Breast epithelium (tissue), 3 donors: ENCODE data around the gene ATP2A1.

Experiments
- POLR2A ChIP-seq: fragments of 450-650 bp; IDR thresholded peaks from one replicate; pipeline ENCODE4 v1.6.1; 2016; ENCODE audit warnings: antibody characterized with exemption, mild to moderate bottlenecking, moderate library complexity
- POLR2AphosphoS5 ChIP-seq, 3 donors: sonication (generic); formaldehyde crosslinking; IDR thresholded peaks; one replicate each; pipeline ENCODE4 v1.6.1; 2017; ENCODE audit warnings: antibody characterized with exemption in 3 of 3
- TF ChIP-seq, protein P1 (sequence below), 3 donors: fragments of 450-650 bp; IDR thresholded peaks; one replicate each; pipeline ENCODE4 v1.5.1; 2016 to 2017; ENCODE audit warnings: antibody characterized with exemption in 3 of 3, mild to moderate bottlenecking in 3 of 3, moderate library complexity in 3 of 3

DNA sequence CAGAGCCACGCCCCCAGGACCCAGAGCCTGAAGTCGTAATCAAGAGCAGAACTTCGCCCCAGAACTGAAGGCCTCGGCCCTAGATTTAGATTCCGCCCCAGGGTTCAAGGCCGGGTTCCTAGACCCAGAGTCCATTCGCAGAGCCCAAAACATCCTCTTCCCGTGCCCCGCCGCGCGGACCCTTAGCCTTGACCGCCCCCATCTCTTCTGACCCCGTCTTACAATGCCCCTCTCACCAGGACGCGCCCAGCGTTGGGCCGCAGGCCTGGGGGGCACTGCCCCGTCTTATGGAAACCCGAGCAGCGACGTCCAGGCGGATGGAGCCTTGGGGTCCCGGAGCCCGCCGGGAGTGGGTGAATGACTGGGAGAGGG lies 58.5 kb downstream of the ATP2A1 start:
- TF ChIP-seq POLR2AphosphoS5 (IDR thresholded peaks at IDR 0.05) (no peak), POLR2A (no peak)
- TF ChIP-seq, protein P1, sequence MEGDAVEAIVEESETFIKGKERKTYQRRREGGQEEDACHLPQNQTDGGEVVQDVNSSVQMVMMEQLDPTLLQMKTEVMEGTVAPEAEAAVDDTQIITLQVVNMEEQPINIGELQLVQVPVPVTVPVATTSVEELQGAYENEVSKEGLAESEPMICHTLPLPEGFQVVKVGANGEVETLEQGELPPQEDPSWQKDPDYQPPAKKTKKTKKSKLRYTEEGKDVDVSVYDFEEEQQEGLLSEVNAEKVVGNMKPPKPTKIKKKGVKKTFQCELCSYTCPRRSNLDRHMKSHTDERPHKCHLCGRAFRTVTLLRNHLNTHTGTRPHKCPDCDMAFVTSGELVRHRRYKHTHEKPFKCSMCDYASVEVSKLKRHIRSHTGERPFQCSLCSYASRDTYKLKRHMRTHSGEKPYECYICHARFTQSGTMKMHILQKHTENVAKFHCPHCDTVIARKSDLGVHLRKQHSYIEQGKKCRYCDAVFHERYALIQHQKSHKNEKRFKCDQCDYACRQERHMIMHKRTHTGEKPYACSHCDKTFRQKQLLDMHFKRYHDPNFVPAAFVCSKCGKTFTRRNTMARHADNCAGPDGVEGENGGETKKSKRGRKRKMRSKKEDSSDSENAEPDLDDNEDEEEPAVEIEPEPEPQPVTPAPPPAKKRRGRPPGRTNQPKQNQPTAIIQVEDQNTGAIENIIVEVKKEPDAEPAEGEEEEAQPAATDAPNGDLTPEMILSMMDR (IDR thresholded peaks at IDR 0.05) = no peak
